Measurements from ENCODE around the gene KCNH2.

KCNH2 gene

DNA sequence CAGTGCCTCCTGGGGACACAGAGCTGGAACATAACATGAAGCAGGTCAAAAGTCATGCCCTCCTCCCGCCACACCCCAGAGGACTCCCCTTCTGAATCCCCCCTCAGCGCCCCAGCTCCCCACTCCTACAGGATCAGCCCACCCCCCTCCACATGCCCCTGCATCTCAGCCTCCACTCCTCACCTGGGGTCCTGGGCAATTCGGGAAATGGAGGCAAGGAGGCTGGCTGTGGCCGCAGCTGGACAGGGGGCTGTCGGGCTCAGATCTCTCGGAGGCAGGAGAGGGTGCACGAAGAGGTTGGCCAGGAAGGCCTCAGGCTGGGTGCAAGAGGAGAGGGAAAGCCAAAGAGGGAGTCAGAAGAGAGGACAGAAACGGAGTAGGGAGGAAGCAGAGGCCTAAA lies 38.4 kb upstream of the KCNH2 start:
- no peak overlapping the region for H3K4me3 ChIP-seq (replicated peaks in 1 of 2; ENCODE audit: low read depth in 2 of 2, low read length in 2 of 2)
- TF ChIP-seq, protein P1, sequence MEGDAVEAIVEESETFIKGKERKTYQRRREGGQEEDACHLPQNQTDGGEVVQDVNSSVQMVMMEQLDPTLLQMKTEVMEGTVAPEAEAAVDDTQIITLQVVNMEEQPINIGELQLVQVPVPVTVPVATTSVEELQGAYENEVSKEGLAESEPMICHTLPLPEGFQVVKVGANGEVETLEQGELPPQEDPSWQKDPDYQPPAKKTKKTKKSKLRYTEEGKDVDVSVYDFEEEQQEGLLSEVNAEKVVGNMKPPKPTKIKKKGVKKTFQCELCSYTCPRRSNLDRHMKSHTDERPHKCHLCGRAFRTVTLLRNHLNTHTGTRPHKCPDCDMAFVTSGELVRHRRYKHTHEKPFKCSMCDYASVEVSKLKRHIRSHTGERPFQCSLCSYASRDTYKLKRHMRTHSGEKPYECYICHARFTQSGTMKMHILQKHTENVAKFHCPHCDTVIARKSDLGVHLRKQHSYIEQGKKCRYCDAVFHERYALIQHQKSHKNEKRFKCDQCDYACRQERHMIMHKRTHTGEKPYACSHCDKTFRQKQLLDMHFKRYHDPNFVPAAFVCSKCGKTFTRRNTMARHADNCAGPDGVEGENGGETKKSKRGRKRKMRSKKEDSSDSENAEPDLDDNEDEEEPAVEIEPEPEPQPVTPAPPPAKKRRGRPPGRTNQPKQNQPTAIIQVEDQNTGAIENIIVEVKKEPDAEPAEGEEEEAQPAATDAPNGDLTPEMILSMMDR (IDR thresholded peaks at IDR 0.05; ENCODE audit: low read depth, low read length), result no peak
- no peak for DNase-seq (ENCODE audit: low read depth in 2 of 2)

DNA sequence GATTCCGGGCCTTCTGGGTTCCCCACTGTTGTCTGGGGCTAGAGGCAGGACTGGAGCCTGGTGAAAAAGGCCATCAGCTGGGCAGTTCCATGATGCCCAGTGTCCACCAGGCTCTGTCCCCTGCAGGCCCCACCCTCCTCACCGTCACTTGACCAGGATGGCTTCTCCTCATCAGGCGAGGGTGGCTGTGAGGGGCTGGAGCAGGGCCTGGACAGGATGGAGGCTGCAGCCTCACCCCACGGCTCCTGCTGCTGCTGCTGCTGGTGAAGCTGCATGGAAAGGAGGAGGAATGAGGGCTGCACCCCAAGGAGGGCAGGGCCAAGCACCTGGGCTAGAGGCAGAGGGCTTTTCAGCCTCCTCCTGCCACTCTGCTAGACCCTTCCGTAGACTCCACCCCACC lies 37.8 kb upstream of the KCNH2 start:
- H3K4me3 ChIP-seq (replicated peaks in 1 of 2; ENCODE audit: low read depth in 2 of 2, low read length in 2 of 2), result no peak overlapping the region
- TF ChIP-seq, protein P1 (IDR thresholded peaks at IDR 0.05; ENCODE audit: low read depth, low read length), result no peak
- DNase-seq (ENCODE audit: low read depth in 2 of 2), result no peak

DNA sequence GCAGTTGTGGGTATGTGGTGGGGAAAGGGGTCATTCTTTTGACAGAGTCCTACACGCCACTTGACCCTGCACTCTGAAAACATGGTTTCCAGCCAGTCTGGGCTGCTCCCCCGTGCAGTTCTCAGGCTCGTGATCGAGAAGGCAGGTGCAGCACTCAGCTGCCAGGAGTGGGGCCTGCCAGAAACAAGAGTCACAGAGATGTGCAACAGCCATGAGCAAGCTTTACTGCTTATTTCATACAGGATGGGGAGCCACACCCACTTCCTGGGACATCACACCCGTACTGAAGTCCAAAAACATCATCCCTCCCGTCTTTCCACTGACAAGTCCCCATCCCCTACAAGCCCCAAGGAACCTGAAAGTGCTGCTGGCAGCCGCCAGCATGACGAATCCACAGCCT lies 36.8 kb upstream of the KCNH2 start:
- peak in 1 of 2 donors; percentile 65 for DNase-seq (ENCODE audit: low read depth in 2 of 2)
- TF ChIP-seq, protein P1 (IDR thresholded peaks at IDR 0.05; ENCODE audit: low read depth, low read length), result no peak
- H3K4me3 ChIP-seq (replicated peaks in 1 of 2; ENCODE audit: low read depth in 2 of 2, low read length in 2 of 2), result no peak overlapping the region

DNA sequence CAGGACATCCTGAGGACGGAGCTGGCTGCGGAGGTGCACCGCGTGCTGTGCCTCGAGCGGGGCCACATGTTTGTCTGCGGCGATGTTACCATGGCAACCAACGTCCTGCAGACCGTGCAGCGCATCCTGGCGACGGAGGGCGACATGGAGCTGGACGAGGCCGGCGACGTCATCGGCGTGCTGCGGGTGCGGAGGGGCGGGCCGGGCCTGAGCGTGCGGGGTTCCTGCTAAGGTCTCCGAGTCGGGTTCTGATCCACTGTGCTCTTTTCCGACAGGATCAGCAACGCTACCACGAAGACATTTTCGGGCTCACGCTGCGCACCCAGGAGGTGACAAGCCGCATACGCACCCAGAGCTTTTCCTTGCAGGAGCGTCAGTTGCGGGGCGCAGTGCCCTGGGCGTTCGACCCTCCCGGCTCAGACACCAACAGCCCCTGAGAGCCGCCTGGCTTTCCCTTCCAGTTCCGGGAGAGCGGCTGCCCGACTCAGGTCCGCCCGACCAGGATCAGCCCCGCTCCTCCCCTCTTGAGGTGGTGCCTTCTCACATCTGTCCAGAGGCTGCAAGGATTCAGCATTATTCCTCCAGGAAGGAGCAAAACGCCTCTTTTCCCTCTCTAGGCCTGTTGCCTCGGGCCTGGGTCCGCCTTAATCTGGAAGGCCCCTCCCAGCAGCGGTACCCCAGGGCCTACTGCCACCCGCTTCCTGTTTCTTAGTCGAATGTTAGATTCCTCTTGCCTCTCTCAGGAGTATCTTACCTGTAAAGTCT lies 35.8 kb upstream of the KCNH2 start:
- DNase-seq (ENCODE audit: low read depth in 2 of 2), result peak; percentile 55 to 63
- peak overlapping the region in 1 of 2 donors; percentile 24 for H3K4me3 ChIP-seq (replicated peaks in 1 of 2; ENCODE audit: low read depth in 2 of 2, low read length in 2 of 2)
- TF ChIP-seq, protein P1 (IDR thresholded peaks at IDR 0.05; ENCODE audit: low read depth, low read length), result peak; percentile 9

DNA sequence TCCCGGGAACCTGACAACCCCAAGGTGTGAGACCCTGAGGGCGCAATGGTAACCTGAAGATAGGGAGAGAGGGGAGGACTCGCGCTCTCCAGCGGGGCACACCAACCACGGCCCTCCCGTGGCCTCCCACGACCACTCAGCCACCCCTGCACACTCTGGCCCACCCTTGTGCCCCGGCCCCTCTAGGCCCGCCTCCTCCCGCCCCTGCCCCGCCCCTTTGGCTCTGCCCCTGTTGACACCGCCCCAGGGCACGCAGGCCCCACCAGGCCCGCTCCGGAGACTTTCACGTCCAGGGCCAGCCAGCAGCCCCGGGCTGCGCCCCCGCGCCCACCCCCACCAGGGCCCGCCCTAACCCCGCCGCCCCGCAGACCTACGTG lies 35.2 kb upstream of the KCNH2 start:
- no peak for DNase-seq (ENCODE audit: low read depth in 2 of 2)
- TF ChIP-seq, protein P1 (IDR thresholded peaks at IDR 0.05; ENCODE audit: low read depth, low read length), result no peak
- peak overlapping the region in 1 of 2 donors; percentile 24 for H3K4me3 ChIP-seq (replicated peaks in 1 of 2; ENCODE audit: low read depth in 2 of 2, low read length in 2 of 2)

DNA sequence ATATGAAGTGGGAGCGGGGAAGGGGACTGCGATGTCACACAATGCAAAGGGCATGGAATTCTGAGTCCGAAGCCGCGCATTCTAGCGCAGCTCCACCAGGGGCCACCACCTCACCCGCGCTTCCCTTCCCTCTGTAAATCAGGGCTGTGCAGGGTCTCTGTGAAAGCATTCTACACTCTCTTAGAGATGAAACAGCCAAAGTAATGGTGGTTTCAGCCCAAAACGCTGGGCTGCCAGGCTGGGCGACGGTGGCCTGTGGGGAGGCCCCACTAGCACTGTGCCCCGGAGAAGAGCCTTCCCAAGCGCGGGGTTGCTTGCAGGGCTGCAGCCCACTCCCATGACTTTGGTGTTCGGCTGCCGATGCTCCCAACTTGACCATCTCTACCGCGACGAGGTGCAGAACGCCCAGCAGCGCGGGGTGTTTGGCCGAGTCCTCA lies 34.8 kb upstream of the KCNH2 start:
- TF ChIP-seq, protein P1 (IDR thresholded peaks at IDR 0.05; ENCODE audit: low read depth, low read length), result peak; percentile 66
- H3K4me3 ChIP-seq (replicated peaks in 1 of 2; ENCODE audit: low read depth in 2 of 2, low read length in 2 of 2), result no peak overlapping the region
- DNase-seq (ENCODE audit: low read depth in 2 of 2), result peak; percentile 19 to 47
